Activated naive CD4-positive, alpha-beta T cell treated with anti-CD3 and anti-CD28 coated beads, Interleukin-2, amount 10 ng/mL, durations not matched to agents 7 days and 5 days (primary cell): ENCODE measurements around the gene CDKAL1.

Experiments
- CTCF ChIA-PET: fragments of 350-600 bp; sonication (Branson Sonifier 250); formaldehyde crosslinking; loops from one replicate; lab custom pipeline; 2021; ENCODE audit warnings: antibody characterized with exemption; lab: Charles Lee
- DNase-seq: peaks from one replicate; pipeline ENCODE4 v3.0.0-alpha.2; 2020
- H3K27ac Mint-ChIP-seq: one replicate; pipeline ENCODE4 v1.8.0; 2021; ENCODE audit warnings: mild to moderate bottlenecking, moderate library complexity, mixed read lengths
- H3K27me3 Mint-ChIP-seq: one replicate; pipeline ENCODE4 v1.8.0; 2021; ENCODE audit warnings: mild to moderate bottlenecking, mixed read lengths
- H3K36me3 Mint-ChIP-seq: one replicate; pipeline ENCODE4 v1.8.0; 2021; ENCODE audit warnings: mixed read lengths
- H3K4me1 Mint-ChIP-seq: one replicate; pipeline ENCODE4 v1.8.0; 2021; ENCODE audit warnings: mixed read lengths
- H3K4me3 Mint-ChIP-seq: one replicate; pipeline ENCODE4 v1.8.0; 2021; ENCODE audit warnings: mild to moderate bottlenecking, moderate library complexity, mixed read lengths
- H3K9me3 Mint-ChIP-seq: one replicate; pipeline ENCODE4 v1.8.0; 2021; ENCODE audit warnings: mixed read lengths

The CDKAL1 gene

DNA sequence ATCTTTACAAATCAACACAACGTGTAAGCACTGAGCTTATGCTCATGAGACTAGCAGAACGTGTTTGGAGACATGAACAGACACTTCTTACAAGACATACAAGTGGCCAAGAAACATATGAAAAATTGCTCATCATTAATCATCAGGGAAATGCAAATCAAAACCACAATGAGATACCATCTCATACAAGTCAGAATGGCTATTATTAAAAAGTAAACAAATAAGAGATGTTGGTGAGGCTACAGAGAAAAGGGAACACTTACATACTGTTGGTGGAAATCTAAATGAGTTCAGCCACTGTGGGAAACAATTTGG lies 731.4 kb downstream of the CDKAL1 start:
- DNase-seq, result no peak
- H3K27ac Mint-ChIP-seq, result no peak overlapping the region
- CTCF ChIA-PET, result no interaction called here
- H3K9me3 Mint-ChIP-seq, result no peaks in the 10 kb centered on the region
- H3K4me1 Mint-ChIP-seq, result no peaks in the 10 kb centered on the region
- no peak overlapping the region for H3K4me3 Mint-ChIP-seq
- no peaks in the 10 kb centered on the region for H3K27me3 Mint-ChIP-seq
- H3K36me3 Mint-ChIP-seq, result no peaks in the 10 kb centered on the region

GRCh38 chr6:21270636-21271201 lies 736.5 kb downstream of the CDKAL1 start:
- Mint-ChIP-seq H3K27me3 (no peaks in the 10 kb centered on the region), H3K4me3 (no peak overlapping the region), H3K9me3 (no peaks in the 10 kb centered on the region), H3K4me1 (no peaks in the 10 kb centered on the region), H3K36me3 (no peaks in the 10 kb centered on the region), H3K27ac (no peak overlapping the region)
- no peak for DNase-seq
- CTCF ChIA-PET, result no interaction called here

- Mint-ChIP-seq H3K4me3 (no peak overlapping the region), H3K36me3 (no peaks in the 10 kb centered on the region), H3K27ac (no peak overlapping the region), H3K4me1 (no peaks in the 10 kb centered on the region), H3K27me3 (no peaks in the 10 kb centered on the region), H3K9me3 (no peaks in the 10 kb centered on the region)
- CTCF ChIA-PET, result no interaction called here
- no peak for DNase-seq
Observed at GRCh38 chr6:21271428-21272155, 737.3 kb downstream of the CDKAL1 start.

DNA sequence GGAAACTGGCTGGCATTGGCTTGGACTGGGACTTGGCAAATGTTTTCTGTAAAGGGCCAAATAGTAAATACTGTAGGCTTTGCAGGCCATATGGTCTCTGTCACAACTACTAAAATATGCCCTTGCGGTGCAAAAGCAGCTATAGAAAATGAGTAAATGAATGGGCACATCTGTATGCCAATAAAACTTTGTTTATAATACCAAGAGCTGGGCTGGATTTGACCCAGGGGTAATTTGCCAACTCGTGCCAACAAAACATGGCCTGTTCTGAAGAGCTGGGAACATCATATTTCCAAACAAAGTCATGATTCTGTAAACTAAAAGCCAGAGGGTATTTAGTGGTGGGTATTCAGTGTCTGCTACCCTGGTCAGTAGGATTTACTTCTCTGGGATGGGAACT lies 739.2 kb downstream of the CDKAL1 start:
- Mint-ChIP-seq H3K4me3 (no peak overlapping the region), H3K27ac (no peak overlapping the region), H3K27me3 (no peaks in the 10 kb centered on the region), H3K9me3 (no peaks in the 10 kb centered on the region), H3K4me1 (no peaks in the 10 kb centered on the region), H3K36me3 (no peaks in the 10 kb centered on the region)
- DNase-seq, result no peak
- CTCF ChIA-PET, result no interaction called here

GRCh38 chr6:21274851-21275250 lies 740.6 kb downstream of the CDKAL1 start:
- Mint-ChIP-seq H3K4me3 (no peak overlapping the region), H3K36me3 (no peaks in the 10 kb centered on the region), H3K27ac (no peak overlapping the region)

GRCh38 chr6:21277601-21278374 lies 743.5 kb downstream of the CDKAL1 start:
- Mint-ChIP-seq H3K27me3 (no peaks in the 10 kb centered on the region), H3K9me3 (no peaks in the 10 kb centered on the region), H3K4me1 (no peaks in the 10 kb centered on the region), H3K36me3 (no peaks in the 10 kb centered on the region), H3K27ac (no peak overlapping the region), H3K4me3 (no peak overlapping the region)
- CTCF ChIA-PET, result no interaction called here
- no peak for DNase-seq

More at GRCh38 chr6:21274851-21275250, 740.6 kb downstream of the CDKAL1 start:
- DNase-seq, result no peak
- H3K4me1 Mint-ChIP-seq, result no peaks in the 10 kb centered on the region
- H3K27me3 Mint-ChIP-seq, result no peaks in the 10 kb centered on the region
- CTCF ChIA-PET, result no interaction called here
- H3K9me3 Mint-ChIP-seq, result no peaks in the 10 kb centered on the region

DNA sequence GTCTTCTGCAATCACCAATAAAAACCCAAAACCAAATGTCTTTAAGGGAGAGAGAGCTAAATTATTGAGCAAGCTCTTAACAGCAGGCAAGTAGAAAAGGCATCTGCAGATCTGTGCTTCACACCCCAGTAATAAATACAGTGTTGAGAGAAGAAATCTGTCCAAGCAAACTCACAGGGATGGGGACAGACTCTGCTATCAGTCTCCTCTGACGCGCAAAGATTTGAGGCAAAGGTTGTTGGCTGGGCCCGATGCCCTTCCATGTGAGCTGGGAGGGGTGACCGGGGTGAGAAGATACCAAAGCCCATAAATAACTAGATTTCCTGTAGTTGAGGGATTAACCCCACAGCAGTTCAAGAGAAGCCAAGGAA lies 744.1 kb downstream of the CDKAL1 start:
- no peaks in the 10 kb centered on the region for H3K4me1 Mint-ChIP-seq
- CTCF ChIA-PET, result no interaction called here
- no peak for DNase-seq
- no peak overlapping the region for H3K27ac Mint-ChIP-seq
- H3K4me3 Mint-ChIP-seq, result no peak overlapping the region
- no peaks in the 10 kb centered on the region for H3K9me3 Mint-ChIP-seq
- no peaks in the 10 kb centered on the region for H3K36me3 Mint-ChIP-seq
- no peaks in the 10 kb centered on the region for H3K27me3 Mint-ChIP-seq

- H3K9me3 Mint-ChIP-seq, result no peaks in the 10 kb centered on the region
- no peaks in the 10 kb centered on the region for H3K27me3 Mint-ChIP-seq
- H3K27ac Mint-ChIP-seq, result no peak overlapping the region
- no peaks in the 10 kb centered on the region for H3K36me3 Mint-ChIP-seq
- H3K4me3 Mint-ChIP-seq, result no peak overlapping the region
- no peak for DNase-seq
- H3K4me1 Mint-ChIP-seq, result no peaks in the 10 kb centered on the region
- CTCF ChIA-PET, result no interaction called here
Observed at GRCh38 chr6:21279619-21280018, 745.4 kb downstream of the CDKAL1 start.

- H3K4me3 Mint-ChIP-seq, result no peak overlapping the region
- H3K36me3 Mint-ChIP-seq, result no peaks in the 10 kb centered on the region
- DNase-seq, result no peak
- H3K27ac Mint-ChIP-seq, result no peak overlapping the region
- H3K9me3 Mint-ChIP-seq, result no peaks in the 10 kb centered on the region
- H3K4me1 Mint-ChIP-seq, result no peaks in the 10 kb centered on the region
- CTCF ChIA-PET, result no interaction called here
- no peaks in the 10 kb centered on the region for H3K27me3 Mint-ChIP-seq
Observed at GRCh38 chr6:21281366-21281765, 747.1 kb downstream of the CDKAL1 start.
